ENCODE results near the gene ERBIN.

ERBIN gene

DNA sequence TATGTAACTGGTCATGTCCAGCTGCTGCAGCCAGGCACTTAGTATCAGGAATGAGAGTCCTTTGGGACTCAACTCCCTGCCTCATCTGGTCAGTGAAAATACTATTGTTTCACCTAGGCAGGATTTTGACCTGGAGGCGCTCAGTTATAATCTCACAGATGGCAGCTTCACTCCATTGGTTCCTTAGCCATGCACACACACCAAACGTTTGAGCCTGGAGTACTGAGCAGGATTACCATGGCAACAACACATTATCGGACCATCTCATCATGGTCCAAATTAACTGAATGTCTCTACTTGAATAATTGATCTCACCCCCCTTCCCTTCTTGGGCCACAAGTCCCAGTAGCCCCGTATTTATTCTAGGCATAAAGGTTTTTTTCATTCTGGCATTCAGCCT is 202.8 kb downstream of the ERBIN start:
- DNase-seq (ENCODE audit: low read depth), result no peak

DNA sequence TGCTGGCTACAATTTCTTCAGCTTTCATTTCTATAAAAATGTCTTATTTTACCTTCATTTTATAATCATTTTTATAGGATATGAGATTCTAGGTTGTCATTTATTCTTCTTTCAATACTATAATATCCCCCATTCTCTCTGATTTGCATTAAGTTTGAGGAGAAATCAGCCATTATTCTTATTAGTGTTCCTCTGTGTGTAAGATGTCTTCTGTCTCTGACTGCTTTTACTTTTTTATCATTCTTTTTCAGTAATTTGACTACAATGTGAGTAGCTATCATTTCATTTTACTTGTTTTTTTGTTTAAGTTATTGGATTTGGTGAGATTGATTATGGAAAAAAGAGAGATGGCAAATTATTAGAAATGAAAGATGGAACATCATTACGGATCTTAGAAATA is 204.1 kb downstream of the ERBIN start:
- no peak for DNase-seq (ENCODE audit: low read depth)
